Gastrocnemius medialis (tissue), 4 donors: ENCODE results near the gene COG1. TPM values are rescaled to one million over a fixed set of nuclear protein-coding genes. Genes with fewer than 3 reads are reported as not detected.

Experiments
- ATAC-seq, 2 donors: fragments of 150-250 bp; one replicate each; pipeline ENCODE4 v1.9.1; 2016
- DNase-seq, 2 donors: peaks; one replicate each; pipeline ENCODE4 v3.0.0-alpha.2; 2019
- H3K27ac ChIP-seq, 4 donors: fragments of 200-600 bp; sonication (generic); 1 replicate in 1 of 4; 2 replicates in 3 of 4; pipeline ENCODE4 v1.5.1; 2016 to 2018; ENCODE audit warnings: mild to moderate bottlenecking in 2 of 4, moderate library complexity in 1 of 4
- H3K27me3 ChIP-seq, 3 donors: fragments of 200-600 bp; sonication (generic) in 2 of 3; 1 replicate in 1 of 3; 2 replicates in 2 of 3; pipeline versions ENCODE4 v1.5.1 to v1.6.0; 2016 to 2019; ENCODE audit warnings: mild to moderate bottlenecking in 1 of 3, moderate library complexity in 1 of 3
- H3K36me3 ChIP-seq, 2 donors: fragments of 200-600 bp; sonication (generic) in 1 of 2; one replicate each; pipeline ENCODE4 v1.5.1; 2017 to 2018
- H3K4me1 ChIP-seq, 2 donors: fragments of 200-600 bp; sonication (generic) in 1 of 2; one replicate each; pipeline ENCODE4 v1.5.1; 2016 to 2017; ENCODE audit warnings: mild to moderate bottlenecking in 2 of 2
- H3K4me3 ChIP-seq, 4 donors: fragments of 200-600 bp; sonication (generic) in 3 of 4; 1 replicate in 1 of 4; 2 replicates in 3 of 4; pipeline ENCODE4 v1.5.1; 2016 to 2019; ENCODE audit warnings: mild to moderate bottlenecking in 2 of 4
- H3K9me3 ChIP-seq, 3 donors: fragments of 200-600 bp; sonication (generic) in 2 of 3; 1 replicate in 1 of 3; 2 replicates in 2 of 3; pipeline ENCODE4 v1.5.1; 2016 to 2019
- POLR2A ChIP-seq, 2 donors: fragments of 450-650 bp; IDR thresholded peaks; one replicate each; pipeline ENCODE4 v1.6.1; 2017; ENCODE audit warnings: antibody characterized with exemption in 2 of 2, mild to moderate bottlenecking in 2 of 2, moderate library complexity in 2 of 2
- in situ Hi-C, 4 donors: fragments of 200-750 bp; cut with MboI; loops; one replicate each; pipeline versions ENCODE4 v1.15.0 to v1.8.0; 2017; ENCODE audit warnings: low sequenced_read_pairs in 4 of 4
- intact Hi-C: fragments of 100-400 bp; cut with DNase I; formaldehyde crosslinking; loops from one replicate; pipeline ENCODE4 v1.15.1; 2023; ENCODE audit warnings: low total_unique reads
- total RNA-seq, 4 donors: library from RNA; depleted of rRNA; stranded (reverse); fragments of >200 nt; gene quantifications; one replicate each; pipeline versions ENCODE4 v1.1.0 to v1.2.3, GENCODE V29; 2016
- TF ChIP-seq, protein P1 (sequence below), 5 experiments: fragments of 450-650 bp in 3 of 5; fragments of 200-600 bp in 2 of 5; sonication (generic) in 2 of 5; IDR thresholded peaks in 4 of 5; conservative IDR thresholded peaks in 1 of 5; 1 replicate in 4 of 5; 2 replicates in 1 of 5; pipeline ENCODE4 v1.5.1; 2016 to 2019; ENCODE audit warnings: antibody characterized with exemption in 5 of 5, mild to moderate bottlenecking in 3 of 5, moderate library complexity in 3 of 5

Gene COG1
- total RNA-seq, 4 donors from 2014 or later, result 21.2 to 34.7 (median 26.7) TPM

DNA sequence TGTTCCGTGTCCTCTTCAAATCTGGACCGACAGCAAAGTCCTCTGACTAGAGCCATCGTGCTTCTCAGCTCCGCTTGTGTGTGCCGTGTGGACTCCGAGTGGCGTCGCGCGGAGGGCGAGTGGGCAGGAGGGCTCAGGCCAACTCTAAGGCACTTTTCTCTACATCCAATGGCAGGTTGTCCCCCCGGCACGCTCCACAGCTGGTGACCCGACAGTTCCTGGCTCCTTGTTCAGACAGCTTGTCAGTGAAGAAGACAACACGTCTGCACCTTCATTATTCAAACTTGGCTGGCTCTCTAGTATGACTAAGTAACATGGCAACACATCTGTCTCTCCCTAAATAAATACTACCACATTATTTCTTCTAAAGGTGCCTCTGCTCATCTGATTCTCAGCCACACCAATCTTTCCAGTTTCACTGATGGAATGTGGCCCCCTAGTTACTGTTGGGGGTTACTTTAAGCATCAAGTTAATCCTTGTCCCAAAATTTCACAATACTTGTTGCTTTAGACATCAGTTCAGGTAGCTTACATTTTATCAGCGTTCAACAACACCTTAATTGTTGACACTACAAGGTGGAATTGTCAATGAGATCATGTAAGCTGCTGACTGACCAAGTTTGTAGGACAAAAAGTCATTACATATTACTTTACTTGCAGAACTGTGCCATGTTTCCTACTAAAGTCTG is 15.4 kb downstream of the COG1 start:
- Histone ChIP-seq H3K36me3 (peaks cover 0 to 66% of the 10 kb centered on the region in 2 donors), H3K4me1 (peaks cover 0 to 16% of the 10 kb centered on the region in 2 donors), H3K27me3 (no peaks in the 10 kb centered on the region), H3K9me3 (no peaks in the 10 kb centered on the region), H3K4me3 (no peak overlapping the region), H3K27ac (peak overlapping the region; percentile 9 to 59 (median 46))
- ATAC-seq (peak in 1 of 2 donors; percentile 70), DNase-seq (no peak)
- in situ Hi-C loops, result no loop called here
- intact Hi-C loops, result no loop called here
- TF ChIP-seq, protein P1, sequence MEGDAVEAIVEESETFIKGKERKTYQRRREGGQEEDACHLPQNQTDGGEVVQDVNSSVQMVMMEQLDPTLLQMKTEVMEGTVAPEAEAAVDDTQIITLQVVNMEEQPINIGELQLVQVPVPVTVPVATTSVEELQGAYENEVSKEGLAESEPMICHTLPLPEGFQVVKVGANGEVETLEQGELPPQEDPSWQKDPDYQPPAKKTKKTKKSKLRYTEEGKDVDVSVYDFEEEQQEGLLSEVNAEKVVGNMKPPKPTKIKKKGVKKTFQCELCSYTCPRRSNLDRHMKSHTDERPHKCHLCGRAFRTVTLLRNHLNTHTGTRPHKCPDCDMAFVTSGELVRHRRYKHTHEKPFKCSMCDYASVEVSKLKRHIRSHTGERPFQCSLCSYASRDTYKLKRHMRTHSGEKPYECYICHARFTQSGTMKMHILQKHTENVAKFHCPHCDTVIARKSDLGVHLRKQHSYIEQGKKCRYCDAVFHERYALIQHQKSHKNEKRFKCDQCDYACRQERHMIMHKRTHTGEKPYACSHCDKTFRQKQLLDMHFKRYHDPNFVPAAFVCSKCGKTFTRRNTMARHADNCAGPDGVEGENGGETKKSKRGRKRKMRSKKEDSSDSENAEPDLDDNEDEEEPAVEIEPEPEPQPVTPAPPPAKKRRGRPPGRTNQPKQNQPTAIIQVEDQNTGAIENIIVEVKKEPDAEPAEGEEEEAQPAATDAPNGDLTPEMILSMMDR (IDR thresholded peaks at IDR 0.05 in 4 of 5, conservative IDR thresholded peaks at IDR 0.05 in 1 of 5), result no peak
- no peak for TF ChIP-seq POLR2A (IDR thresholded peaks at IDR 0.05)

DNA sequence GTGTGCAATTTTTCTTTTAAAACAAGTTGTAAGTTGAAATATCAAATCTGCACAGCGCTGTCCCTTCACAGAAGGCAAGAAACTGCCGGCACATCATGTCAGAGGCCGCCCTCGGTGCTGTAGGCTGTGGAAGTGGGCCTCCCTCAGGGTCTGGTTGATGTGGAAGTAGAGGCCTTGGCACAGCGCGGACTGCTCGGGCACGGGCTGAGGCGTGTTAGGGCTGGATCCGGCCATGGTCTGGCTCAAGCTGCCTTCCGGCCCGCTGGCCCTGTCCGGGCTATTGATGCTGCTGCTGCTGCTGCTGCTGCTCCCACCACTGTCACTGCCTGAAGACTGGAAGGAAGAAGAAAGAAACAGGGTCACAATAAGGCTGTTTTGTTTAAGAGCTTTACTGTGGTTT is 16.6 kb downstream of the COG1 start:
- Histone ChIP-seq H3K9me3 (no peaks in the 10 kb centered on the region), H3K4me3 (no peak overlapping the region), H3K27ac (no peak overlapping the region), H3K4me1 (peaks cover 0 to 10% of the 10 kb centered on the region in 2 donors), H3K36me3 (peaks cover 0 to 61% of the 10 kb centered on the region in 2 donors), H3K27me3 (no peaks in the 10 kb centered on the region)
- intact Hi-C loops, result no loop called here
- ATAC-seq (no peak), DNase-seq (no peak)
- in situ Hi-C loops, result no loop called here
- TF ChIP-seq POLR2A (IDR thresholded peaks at IDR 0.05), result no peak
- TF ChIP-seq, protein P1 (IDR thresholded peaks at IDR 0.05 in 4 of 5, conservative IDR thresholded peaks at IDR 0.05 in 1 of 5), result no peak

DNA sequence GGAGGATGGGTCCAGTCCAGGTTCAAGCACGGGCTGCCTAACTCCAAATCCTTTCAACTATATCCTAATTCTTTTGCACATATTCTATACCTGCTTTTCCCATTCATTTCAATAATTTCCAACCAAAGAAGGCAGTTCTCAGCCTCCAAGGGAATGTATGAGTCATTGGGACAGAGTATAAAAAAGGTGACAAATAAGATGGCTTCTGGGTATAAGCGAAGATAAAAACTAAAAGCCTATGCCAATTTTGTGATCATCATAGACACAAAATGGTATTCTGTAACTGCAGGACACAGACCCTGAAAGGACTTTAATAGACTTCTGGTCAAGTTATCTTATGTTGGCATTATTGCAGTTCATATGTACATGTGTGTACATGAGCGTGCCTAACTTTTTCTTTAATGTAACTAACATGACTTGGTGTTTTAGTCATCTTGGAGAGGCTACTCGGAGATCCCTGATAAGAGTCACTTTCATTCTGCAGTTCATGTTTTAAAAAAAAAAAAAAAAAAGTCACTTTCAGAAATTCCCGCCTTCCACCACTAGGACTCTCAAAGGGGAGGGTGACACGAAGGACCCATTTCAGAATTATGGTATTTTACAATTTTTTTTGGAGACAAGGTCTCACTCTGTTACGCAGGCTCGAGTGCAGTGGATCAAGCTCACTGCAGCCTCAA is 17.3 kb downstream of the COG1 start:
- no peak overlapping the region for H3K4me3 ChIP-seq
- intact Hi-C loops, result no loop called here

DNA sequence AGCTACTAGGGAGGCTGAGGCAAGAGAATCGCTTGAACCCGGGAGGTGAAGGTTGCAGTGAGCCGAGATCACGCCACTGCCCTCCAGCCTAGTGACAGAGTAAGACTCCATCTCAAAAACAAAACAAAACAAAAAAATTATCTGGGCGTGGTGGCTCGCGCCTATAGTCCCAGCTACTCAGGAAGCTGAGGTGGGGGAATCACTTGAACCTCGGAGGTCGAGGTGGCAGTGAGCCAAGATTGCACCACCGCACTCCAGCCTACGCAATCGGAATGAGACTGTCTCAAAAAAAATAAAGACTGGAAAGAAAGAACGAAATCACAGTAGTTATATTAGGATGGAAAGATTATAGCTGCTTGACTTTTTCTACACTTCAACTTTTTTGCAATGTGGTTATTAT is 18.9 kb downstream of the COG1 start:
- in situ Hi-C loops, result no loop called here
- H3K27ac ChIP-seq, result no peak overlapping the region
- no peak for ATAC-seq
- DNase-seq, result no peak
- no peaks in the 10 kb centered on the region for H3K27me3 ChIP-seq
- H3K9me3 ChIP-seq, result no peaks in the 10 kb centered on the region
- intact Hi-C loops, result no loop called here
- peaks cover 0 to 10% of the 10 kb centered on the region in 2 donors for H3K4me1 ChIP-seq
- H3K36me3 ChIP-seq, result peaks cover 0 to 58% of the 10 kb centered on the region in 2 donors
- TF ChIP-seq, protein P1 (IDR thresholded peaks at IDR 0.05 in 4 of 5, conservative IDR thresholded peaks at IDR 0.05 in 1 of 5), result no peak
- TF ChIP-seq POLR2A (IDR thresholded peaks at IDR 0.05), result no peak
- no peak overlapping the region for H3K4me3 ChIP-seq

More for the DNA sequence above, 17.3 kb downstream of the COG1 start:
- DNase-seq (no peak), ATAC-seq (no peak)
- Histone ChIP-seq H3K4me1 (peaks cover 0 to 10% of the 10 kb centered on the region in 2 donors), H3K27ac (no peak overlapping the region), H3K27me3 (no peaks in the 10 kb centered on the region), H3K9me3 (no peaks in the 10 kb centered on the region), H3K36me3 (peaks cover 0 to 60% of the 10 kb centered on the region in 2 donors)
- TF ChIP-seq, protein P1 (IDR thresholded peaks at IDR 0.05 in 4 of 5, conservative IDR thresholded peaks at IDR 0.05 in 1 of 5), result no peak
- no peak for TF ChIP-seq POLR2A (IDR thresholded peaks at IDR 0.05)
- in situ Hi-C loops, result no loop called here
